Heart left ventricle (tissue), 16 donors: ENCODE data around the gene CIB4. TPM values are rescaled to one million over a fixed set of nuclear protein-coding genes. Genes with fewer than 3 reads are reported as not detected.

Source experiments
- ATAC-seq, 4 donors: fragments of 200-7000 bp; cut with Tn5 transposase; one replicate each; pipeline ENCODE4 v1.9.1; 2020 to 2022; ENCODE audit warnings: moderate library complexity in 4 of 4, mild to moderate bottlenecking in 3 of 4, moderate number of reproducible peaks in 1 of 4
- DNase-seq, 5 donors: peaks; one replicate each; pipeline ENCODE4 v3.0.0-alpha.2; 2020
- H3K27ac ChIP-seq, 12 donors: fragments of 200-600 bp; sonication (generic) in 4 of 12; one replicate each; pipeline versions ENCODE4 v1.5.0 to v1.8.0; 2016 to 2022; ENCODE audit warnings: mild to moderate bottlenecking in 2 of 12
- H3K27me3 ChIP-seq, 9 donors: fragments of 200-600 bp; sonication (generic) in 2 of 9; one replicate each; pipeline versions ENCODE4 v1.5.1 to v1.8.0; 2016 to 2022; ENCODE audit warnings: mild to moderate bottlenecking in 3 of 9
- H3K36me3 ChIP-seq, 9 donors: fragments of 200-600 bp; sonication (generic) in 2 of 9; one replicate each; pipeline versions ENCODE4 v1.5.0 to v1.8.0; 2018 to 2022; ENCODE audit warnings: mild to moderate bottlenecking in 2 of 9
- H3K4me1 ChIP-seq, 12 donors: fragments of 200-600 bp; sonication (generic) in 4 of 12; one replicate each; pipeline versions ENCODE4 v1.5.0 to v1.8.0; 2016 to 2022; ENCODE audit warnings: mild to moderate bottlenecking in 3 of 12
- H3K4me3 ChIP-seq, 12 donors: fragments of 200-600 bp; sonication (generic) in 4 of 12; one replicate each; pipeline versions ENCODE4 v1.5.0 to v1.8.0; 2017 to 2022; ENCODE audit warnings: mild to moderate bottlenecking in 9 of 12, moderate library complexity in 4 of 12
- H3K9me3 ChIP-seq, 12 donors: fragments of 200-600 bp; sonication (generic) in 4 of 12; one replicate each; pipeline versions ENCODE4 v1.5.0 to v1.8.0; 2016 to 2022; ENCODE audit warnings: mild to moderate bottlenecking in 1 of 12
- POLR2A ChIP-seq, 2 donors: fragments of 450-650 bp; IDR thresholded peaks; one replicate each; pipeline ENCODE4 v1.6.1; 2017; ENCODE audit warnings: antibody characterized with exemption in 2 of 2, mild to moderate bottlenecking in 2 of 2, moderate library complexity in 2 of 2
- WGBS, 4 donors: extraction: QIAGEN DNeasy Blood & Tissue Kit in 2 of 4; methylation state at CpG; one replicate each; pipeline versions ENCODE4 v1.1.5 to v1.1.7; 2013 to 2018; 5-methylcytosine and 5-hydroxymethylcytosine counted together
- intact Hi-C, 10 donors: fragments of 100-400 bp; cut with DNase I; formaldehyde crosslinking; loops; one replicate each; pipeline versions ENCODE4 v1.11.1 to v1.14.2; 2022
- polyA plus RNA-seq, 2 donors: library from polyadenylated mRNA; stranded (reverse); fragments of 200-250 nt; gene quantifications; one replicate each; pipeline ENCODE4 v1.2.3, GENCODE V29; 2013
- total RNA-seq, 9 donors: library from RNA; depleted of rRNA in 2 of 9; stranded (reverse); fragments of >200 nt in 2 of 9; fragmentation: NEBNext Ultra II Directional in 3 of 9; extraction: Animal tissue kit (Norgen Biotek cat#: 25700) in 3 of 9; gene quantifications; one replicate each; pipeline versions ENCODE4 v1.1.0 to v1.2.4, GENCODE V29; 2016 to 2023
- TF ChIP-seq, protein P1 (sequence below), 12 donors: fragments of 200-600 bp; sonication (generic) in 4 of 12; IDR thresholded peaks; one replicate each; pipeline versions ENCODE4 v1.5.0 to v1.8.0; 2018 to 2022; ENCODE audit warnings: antibody characterized with exemption in 12 of 12, mild to moderate bottlenecking in 5 of 12
- donor health status: ischemic (EF 13 %, LVEDD 7.1; RV severe dilation, severe dysfunction).
- donor health status: healthy with polysubstance abuse.
- donor health status: DM: no; HTN: yes; CAD: no.
- donor health status: DM: no; HTN: no; CAD: no.
- donor health status: ischemic (EF 25% LVEDD 6.9; RV normal size, moderate dysfunction).
- donor health status: ischemic (EF 25% LVEDD 5.7; RV mildly dilated, moderate dysfunction).
- donor health status: healthy.
- donor health status: DM: yes; HTN: yes; CAD: no.
- donor health status: ischemic (EF 35%, LVEDD 5.7; RV mildly dilated, moderate dysfunction).
- donor health status: nonischemic (EF 11% LVEDD 7.7; RV severe dilation, severe dysfunction).
- donor health status: DM: yes; HTN: yes; CAD: no.
- donor health status: PGD.
- donor health status: ischemic (EF 29% LVEDD 5.4; RV normal size, mild dysfunction).
- donor health status: nonischemic (EF 23%, LVEDD 6.1; RV moderate dilation, normal function).

The CIB4 gene
- total and polyA plus RNA-seq, 11 donors, result not detected

DNA sequence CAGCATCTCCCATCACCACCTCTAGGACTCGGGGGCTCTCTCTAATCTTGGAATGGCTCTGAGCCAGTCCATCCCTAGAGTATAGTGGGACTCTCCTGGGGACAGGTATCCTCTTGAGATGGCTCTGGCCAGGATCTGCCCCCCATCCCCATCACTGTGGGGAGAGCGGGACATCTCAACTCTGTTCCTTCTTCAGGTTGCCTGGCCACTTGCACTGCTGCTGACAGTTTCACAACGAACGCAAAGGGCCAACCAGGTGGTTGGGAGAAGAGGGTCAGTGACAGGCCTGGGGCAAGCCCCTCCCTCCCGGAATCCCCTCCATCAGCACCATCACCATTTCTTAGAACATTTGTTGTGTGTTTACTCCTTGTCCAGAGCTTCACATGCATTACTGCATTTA, 62.6 kb downstream of the CIB4 start:
- no peaks in the 10 kb centered on the region for H3K36me3 ChIP-seq
- TF ChIP-seq, protein P1, sequence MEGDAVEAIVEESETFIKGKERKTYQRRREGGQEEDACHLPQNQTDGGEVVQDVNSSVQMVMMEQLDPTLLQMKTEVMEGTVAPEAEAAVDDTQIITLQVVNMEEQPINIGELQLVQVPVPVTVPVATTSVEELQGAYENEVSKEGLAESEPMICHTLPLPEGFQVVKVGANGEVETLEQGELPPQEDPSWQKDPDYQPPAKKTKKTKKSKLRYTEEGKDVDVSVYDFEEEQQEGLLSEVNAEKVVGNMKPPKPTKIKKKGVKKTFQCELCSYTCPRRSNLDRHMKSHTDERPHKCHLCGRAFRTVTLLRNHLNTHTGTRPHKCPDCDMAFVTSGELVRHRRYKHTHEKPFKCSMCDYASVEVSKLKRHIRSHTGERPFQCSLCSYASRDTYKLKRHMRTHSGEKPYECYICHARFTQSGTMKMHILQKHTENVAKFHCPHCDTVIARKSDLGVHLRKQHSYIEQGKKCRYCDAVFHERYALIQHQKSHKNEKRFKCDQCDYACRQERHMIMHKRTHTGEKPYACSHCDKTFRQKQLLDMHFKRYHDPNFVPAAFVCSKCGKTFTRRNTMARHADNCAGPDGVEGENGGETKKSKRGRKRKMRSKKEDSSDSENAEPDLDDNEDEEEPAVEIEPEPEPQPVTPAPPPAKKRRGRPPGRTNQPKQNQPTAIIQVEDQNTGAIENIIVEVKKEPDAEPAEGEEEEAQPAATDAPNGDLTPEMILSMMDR (IDR thresholded peaks at IDR 0.05), result no peak
- TF ChIP-seq POLR2A (IDR thresholded peaks at IDR 0.05), result no peak
- intact Hi-C loops, result loop anchor here in 6 of 10 donors (5.0 to 10.0 kb wide), 4 partner anchors 56 to 184 kb away; no protein-coding TSS in a partner anchor
- 69 to 86% (median 76%) methylated on average over 4 to 5 of the region's 5 CpGs for WGBS, 4 donors
- no peak for DNase-seq
- ATAC-seq, result no peak
- no peaks in the 10 kb centered on the region for H3K9me3 ChIP-seq
- H3K27ac ChIP-seq, result no peak overlapping the region
- H3K4me3 ChIP-seq, result no peak overlapping the region
- H3K27me3 ChIP-seq, result peaks cover 0 to 45% (median 18%) of the 10 kb centered on the region in 9 donors
- H3K4me1 ChIP-seq, result no peaks in the 10 kb centered on the region

GRCh38 chr2:26578113-26578458, 63.1 kb downstream of the CIB4 start:
- ATAC-seq (no peak), DNase-seq (no peak)
- Histone ChIP-seq H3K4me3 (no peak overlapping the region), H3K9me3 (no peaks in the 10 kb centered on the region), H3K4me1 (no peaks in the 10 kb centered on the region), H3K27me3 (peaks cover 0 to 45% (median 18%) of the 10 kb centered on the region in 9 donors), H3K27ac (no peak overlapping the region), H3K36me3 (no peaks in the 10 kb centered on the region)
- WGBS, 4 donors, result 51 to 57% (median 54%) methylated on average over 3 of the region's 3 CpGs
- TF ChIP-seq POLR2A (IDR thresholded peaks at IDR 0.05), result no peak
- TF ChIP-seq, protein P1 (IDR thresholded peaks at IDR 0.05), result peak in 1 of 12 donors; percentile 31
- intact Hi-C loops, result loop anchor here in 6 of 10 donors (5.0 to 10.0 kb wide), 4 partner anchors 56 to 183 kb away; no protein-coding TSS in a partner anchor

DNA sequence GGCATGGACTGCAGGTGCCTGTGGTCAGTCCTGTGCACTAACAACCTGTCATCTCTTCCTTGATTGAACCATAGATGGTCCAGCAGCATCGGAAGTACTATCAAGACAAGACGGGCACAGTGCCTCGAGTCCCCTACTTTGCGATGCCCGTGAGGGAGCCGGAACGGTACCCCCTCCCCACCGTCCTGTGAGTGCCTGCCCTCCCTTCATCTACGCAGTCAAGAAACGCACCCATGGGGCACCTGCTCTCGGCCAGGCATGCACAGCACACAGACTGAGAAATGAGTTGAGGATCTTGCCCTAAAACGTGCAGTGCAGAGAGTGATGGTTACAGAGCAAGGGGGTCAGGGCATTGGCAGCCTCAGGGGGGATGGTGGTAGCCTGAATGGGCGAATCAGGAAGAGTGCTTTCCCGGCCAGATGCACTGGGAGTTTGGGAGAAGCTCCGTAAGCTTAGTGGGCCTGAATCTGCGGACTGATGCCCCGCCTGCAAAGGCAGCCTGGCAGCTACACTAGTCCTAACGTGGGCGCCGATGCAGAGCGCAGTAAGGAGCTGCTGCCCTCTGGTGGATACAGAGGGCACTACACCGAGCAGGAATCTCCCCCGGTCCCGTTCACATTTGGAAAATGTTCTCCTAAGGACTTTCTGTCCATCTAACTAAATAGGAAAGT, 63.6 kb downstream of the CIB4 start:
- TF ChIP-seq, protein P1 (IDR thresholded peaks at IDR 0.05), result peak; percentile 86 to 98 (median 96)
- no peak for TF ChIP-seq POLR2A (IDR thresholded peaks at IDR 0.05)
- H3K4me3 ChIP-seq, result no peak overlapping the region
- H3K36me3 ChIP-seq, result no peaks in the 10 kb centered on the region
- DNase-seq (peak; percentile 56 to 80 (median 62)), ATAC-seq (peak; percentile 41 to 84 (median 75))
- WGBS, 4 donors, result 17 to 48% (median 41%) methylated on average over 14 to 24 of the region's 24 CpGs
- H3K27me3 ChIP-seq, result peaks cover 0 to 43% (median 18%) of the 10 kb centered on the region in 9 donors
- H3K27ac ChIP-seq, result no peak overlapping the region
- no peaks in the 10 kb centered on the region for H3K9me3 ChIP-seq
- intact Hi-C loops, result loop anchor here in 6 of 10 donors (5.0 to 10.0 kb wide), 4 partner anchors 55 to 183 kb away; no protein-coding TSS in a partner anchor
- H3K4me1 ChIP-seq, result no peaks in the 10 kb centered on the region

- Histone ChIP-seq H3K4me3 (no peak overlapping the region), H3K4me1 (no peaks in the 10 kb centered on the region), H3K27ac (no peak overlapping the region), H3K36me3 (no peaks in the 10 kb centered on the region), H3K27me3 (peaks cover 0 to 40% (median 15%) of the 10 kb centered on the region in 9 donors), H3K9me3 (no peaks in the 10 kb centered on the region)
- peak in 1 of 5 donors; percentile 5 for DNase-seq
- WGBS, 4 donors, result 73 to 78% (median 75%) methylated on average over 14 to 17 of the region's 17 CpGs
- intact Hi-C loops, result loop anchor here in 6 of 10 donors (5.0 to 10.0 kb wide), 4 partner anchors 55 to 182 kb away; no protein-coding TSS in a partner anchor
- ATAC-seq, result no peak
- TF ChIP-seq, protein P1 (IDR thresholded peaks at IDR 0.05), result no peak
- no peak for TF ChIP-seq POLR2A (IDR thresholded peaks at IDR 0.05)
These were observed 64.4 kb downstream of the CIB4 start for GRCh38 chr2:26576565-26577441.
